Superior temporal gyrus (tissue), 1 donor: ENCODE measurements around the gene ENDOV.

Experiments
- DNase-seq: peaks from one replicate; pipeline ENCODE4 v3.0.0-alpha.2; 2016; ENCODE audit errors: extremely low spot score

ENDOV gene

DNA sequence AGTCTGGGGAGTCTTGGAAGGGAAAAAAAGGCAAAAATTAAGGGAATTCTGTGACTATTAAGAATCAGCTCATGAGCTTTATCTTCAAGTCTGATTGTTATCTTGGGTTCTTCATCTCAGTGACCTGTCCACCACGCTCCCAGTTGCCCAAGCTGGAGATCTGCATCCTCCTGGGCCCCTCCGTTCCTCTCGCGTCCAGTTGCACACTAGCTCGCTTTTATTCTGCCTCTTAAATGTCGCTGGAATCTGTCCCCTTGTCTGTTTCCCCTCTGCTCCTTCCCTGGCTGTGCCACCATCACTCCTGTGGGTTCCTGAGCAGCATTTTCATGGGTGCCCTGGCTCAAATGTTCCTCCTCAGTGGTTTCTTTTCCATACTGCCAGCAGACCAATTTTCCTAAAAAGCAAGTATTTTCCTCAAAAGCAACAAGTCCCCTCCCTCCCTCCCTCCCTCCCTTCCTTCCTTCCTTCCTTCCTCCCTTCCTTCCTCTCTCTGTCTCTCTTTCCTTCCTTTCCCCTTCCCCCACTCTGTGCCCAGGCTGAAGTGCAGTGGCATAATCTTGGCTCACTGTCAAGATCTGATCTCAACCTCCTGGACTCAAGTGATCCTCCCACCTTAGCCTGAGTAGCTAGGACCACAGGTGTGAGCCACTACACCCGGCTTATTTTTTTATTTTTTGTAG, 1.4 kb downstream of the ENDOV start:
- DNase-seq, result no peak

GRCh38 chr17:80416940-80417293, 1.9 kb downstream of the ENDOV start:
- DNase-seq, result no peak

DNA sequence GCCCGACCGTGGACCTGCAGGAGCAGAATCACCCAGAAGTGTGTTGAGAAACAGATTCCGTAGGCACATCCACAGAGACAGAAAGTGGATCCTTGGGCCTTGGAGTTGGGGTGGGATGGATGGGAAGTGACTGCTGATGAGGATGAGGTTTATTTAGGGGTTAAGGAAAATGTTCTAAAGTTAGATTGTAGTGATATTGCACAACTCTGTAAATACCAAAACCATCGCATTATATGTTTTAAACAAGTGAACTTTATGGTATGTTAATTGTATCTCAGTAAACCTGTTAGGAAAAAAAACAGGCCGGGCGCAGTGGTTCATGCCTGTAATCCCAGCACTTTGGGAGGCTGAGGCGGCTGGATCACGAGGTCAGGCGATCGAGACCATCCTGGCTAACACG, 3.6 kb downstream of the ENDOV start:
- DNase-seq, result no peak

GRCh38 chr17:80419255-80419654, 4.3 kb downstream of the ENDOV start:
- DNase-seq, result no peak

- no peak for DNase-seq
These were observed 6.6 kb downstream of the ENDOV start for GRCh38 chr17:80421381-80422090.

GRCh38 chr17:80422276-80422675, 7.3 kb downstream of the ENDOV start:
- DNase-seq, result no peak

DNA sequence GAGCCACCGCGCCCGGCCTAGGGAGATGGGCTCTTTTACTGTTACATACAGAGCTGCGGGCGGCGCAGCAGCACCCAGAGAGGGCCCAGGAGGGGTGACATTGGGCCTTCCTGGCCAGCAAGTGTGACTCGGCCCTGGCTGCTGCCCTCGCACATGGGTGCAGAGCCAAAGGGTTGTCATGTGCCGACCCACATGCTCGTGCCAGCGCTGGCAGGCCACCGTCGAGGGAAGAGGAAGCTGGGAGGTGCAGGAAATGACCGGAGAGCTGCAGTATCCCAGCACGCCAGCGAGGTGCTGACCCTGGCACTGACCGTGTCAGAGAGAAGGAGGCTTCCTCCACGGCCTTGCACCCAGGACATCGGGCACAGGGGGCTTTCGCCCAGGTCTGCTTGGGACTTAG, 8.0 kb downstream of the ENDOV start:
- no peak for DNase-seq

GRCh38 chr17:80423536-80424225, 8.7 kb downstream of the ENDOV start:
- DNase-seq, result no peak

DNA sequence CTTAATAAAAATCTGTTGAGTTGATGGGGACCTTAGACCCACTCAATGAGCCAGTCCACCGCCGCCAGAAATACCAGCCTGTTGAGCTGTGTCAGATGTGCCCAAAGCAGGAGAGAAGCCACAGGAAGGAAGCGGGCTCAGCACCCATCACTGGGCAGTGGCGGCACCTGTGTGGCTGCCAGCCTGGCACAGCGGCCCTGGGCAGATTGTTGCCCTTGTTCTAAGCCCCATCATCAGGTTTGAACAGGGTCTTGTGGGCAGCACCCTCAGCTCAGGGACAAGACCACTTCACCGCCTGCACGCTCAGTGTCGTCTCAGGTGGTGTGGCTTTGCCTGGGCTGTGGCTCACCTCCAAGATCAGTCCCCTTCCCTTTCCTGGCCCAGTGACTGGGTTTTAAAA, 9.3 kb downstream of the ENDOV start:
- DNase-seq, result no peak

GRCh38 chr17:80424878-80425765, 10.2 kb downstream of the ENDOV start:
- no peak for DNase-seq

- no peak for DNase-seq
These were observed 11.0 kb downstream of the ENDOV start for GRCh38 chr17:80425835-80426426.

DNA sequence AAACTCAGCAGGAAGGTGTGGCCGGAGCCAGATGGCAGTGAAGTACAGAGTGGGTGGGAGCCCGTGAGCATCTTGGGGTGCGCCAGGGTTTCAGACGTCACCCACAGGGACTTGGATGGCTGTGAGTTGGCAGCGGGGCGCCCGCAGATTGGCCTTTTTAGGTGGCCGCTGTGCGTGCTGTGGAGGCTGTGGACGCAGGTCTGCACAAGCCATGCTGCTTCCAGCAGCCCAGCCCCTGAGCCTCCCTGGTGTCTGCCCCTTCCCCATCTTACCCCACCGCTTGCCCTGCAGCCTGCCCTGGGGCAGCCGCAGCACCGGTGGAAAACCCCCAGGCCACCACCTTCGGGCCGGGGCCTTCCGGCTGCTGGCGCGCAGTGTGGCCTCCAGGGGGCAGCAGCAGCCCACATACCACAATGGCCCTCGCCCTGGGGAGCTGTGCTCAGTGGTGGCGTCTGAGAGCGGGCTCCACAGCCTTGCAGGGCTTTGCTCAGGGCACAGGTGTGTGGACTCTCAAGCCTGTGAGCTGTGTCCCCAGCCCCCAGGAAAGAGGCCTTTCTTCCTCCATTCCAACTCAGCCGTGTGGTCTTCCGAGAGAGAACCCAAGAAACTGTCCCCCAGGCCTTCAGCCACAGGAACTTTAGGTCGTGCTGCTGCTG, 11.8 kb downstream of the ENDOV start:
- peak; percentile 81 for DNase-seq

- DNase-seq, result no peak
These were observed 12.7 kb downstream of the ENDOV start for GRCh38 chr17:80427366-80428282.

DNA sequence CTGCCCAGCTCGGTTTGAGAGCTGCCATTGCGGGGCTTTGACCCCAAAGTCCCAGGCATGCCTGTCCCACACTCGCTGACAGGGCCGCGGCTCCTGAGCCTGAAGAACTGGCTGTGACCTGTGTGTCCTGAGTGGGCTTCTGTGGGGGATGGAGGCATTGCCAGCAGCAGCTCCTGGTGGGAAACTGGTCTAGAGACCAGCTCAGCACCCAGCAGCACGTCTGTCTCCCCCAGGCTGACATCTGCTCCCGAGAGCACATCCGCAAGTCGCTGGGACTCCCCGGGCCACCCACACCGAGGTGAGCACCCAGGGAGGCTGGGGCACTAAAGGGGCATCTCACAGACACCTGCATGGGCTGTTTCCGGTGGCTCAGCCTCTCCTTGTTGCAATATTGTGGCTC, 13.4 kb downstream of the ENDOV start:
- DNase-seq, result no peak

DNA sequence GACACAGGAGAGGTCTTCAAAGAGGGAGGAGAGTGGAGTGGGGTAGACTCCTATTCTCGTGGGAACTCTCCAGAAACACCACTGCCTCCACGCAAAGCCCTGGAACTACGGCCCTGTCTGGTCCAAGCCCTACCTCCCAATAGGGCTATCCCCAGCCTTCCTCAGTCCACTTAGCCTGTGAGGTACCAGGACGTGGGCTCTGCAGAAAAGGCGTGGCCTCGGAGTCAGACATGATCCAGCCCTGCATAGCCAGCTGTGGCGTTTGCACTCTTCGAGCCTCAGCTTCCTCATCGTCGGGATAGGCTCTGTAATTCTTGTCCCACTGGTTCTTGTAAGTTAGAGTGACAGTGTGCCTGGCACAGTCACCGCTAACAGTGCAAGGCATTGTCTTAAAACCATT, 13.8 kb downstream of the ENDOV start:
- DNase-seq, result no peak

DNA sequence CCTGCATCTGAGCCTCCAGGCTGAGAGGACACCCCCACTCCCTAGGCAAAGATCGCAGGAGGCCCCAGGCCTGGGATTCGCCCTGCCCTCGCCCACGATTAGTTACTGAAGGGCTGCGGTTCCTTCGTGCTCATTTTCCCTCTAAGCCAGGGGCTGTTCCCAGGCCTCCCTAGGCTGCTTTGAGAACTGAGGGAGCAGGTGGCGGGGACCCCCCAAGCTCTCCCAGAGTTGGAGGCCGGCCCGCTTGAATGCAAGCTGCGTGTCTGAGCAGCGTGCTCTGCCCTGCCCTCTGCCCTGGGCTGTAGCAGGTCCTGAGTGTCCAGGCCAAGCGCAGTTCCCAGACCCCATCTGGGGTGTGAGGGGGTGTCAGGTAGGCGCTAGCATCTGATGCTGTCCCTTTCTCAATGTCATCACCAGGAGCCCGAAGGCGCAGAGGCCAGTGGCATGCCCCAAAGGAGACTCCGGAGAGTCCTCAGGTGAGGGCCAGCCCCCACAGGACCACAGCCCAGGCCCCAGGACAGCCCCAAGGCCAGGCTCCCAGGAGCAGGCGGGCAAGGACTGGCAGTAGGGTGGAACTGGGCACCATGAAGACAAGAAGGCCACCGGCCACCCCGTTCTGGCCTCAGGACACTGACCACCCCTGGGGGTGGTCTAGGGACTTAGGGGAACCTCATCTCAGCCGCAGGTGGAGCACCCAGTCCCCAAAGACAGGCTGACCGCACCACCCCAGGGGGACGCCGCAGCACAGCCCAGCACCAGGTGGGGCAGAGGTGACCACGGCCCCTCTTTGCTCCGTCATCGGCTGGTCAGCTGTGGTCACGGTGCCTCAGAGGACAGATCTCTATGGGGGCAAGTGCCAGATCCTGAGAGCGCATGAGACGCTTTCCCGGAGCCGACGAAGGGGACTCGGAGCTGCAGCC, 14.6 kb downstream of the ENDOV start:
- DNase-seq, result no peak

DNA sequence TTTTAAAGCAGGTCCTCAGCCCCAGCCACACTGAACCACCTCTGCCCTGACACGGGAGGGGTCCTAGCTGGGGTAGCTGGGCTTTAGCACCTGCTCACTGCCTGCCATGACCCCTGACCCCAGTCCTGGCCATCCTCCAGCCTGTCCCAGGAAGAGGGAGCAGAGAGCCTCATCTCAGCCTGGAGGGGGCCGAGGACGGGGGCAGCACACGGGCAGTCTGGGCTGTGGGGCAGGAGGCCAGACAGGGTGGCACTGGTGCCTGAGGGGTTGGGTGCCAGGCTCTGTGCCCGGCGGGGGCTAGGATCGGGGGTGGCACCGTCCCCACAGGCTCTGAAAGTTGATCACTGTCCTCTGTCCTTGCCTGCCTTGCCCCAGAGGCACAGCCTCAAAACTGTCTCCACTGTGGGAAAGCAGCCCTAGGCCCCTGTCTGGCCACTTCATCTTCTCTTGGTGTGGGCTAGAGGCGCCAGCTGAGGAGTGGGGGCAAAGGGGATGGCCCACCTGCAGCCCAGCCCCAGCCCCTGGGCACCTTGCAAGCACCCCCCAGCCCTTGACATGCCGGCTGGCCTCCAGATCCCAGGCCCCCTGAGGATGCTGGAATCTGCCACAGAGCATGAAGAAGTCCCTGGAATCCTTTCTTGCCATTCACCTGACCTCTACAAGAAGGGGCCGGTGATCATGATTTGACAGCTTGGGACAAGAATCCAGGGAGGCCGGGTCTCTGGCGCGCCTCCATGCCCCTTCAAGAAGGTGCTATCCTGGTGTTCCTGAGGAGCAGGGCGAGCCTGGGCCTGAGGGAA, 15.7 kb downstream of the ENDOV start:
- no peak for DNase-seq
